ENCODE results near the gene TRAK1.

The TRAK1 gene

GRCh38 chr3:42067326-42067725, 23.8 kb upstream of the TRAK1 start:
- no peak for DNase-seq

- DNase-seq: no peak
These were observed 22.7 kb upstream of the TRAK1 start for GRCh38 chr3:42068303-42069088.

GRCh38 chr3:42070089-42070488, 21.1 kb upstream of the TRAK1 start:
- DNase-seq: no peak

GRCh38 chr3:42070524-42070923, 20.6 kb upstream of the TRAK1 start:
- no peak for DNase-seq

GRCh38 chr3:42071904-42072812, 19.0 kb upstream of the TRAK1 start:
- no peak for DNase-seq

GRCh38 chr3:42072831-42073301, 18.3 kb upstream of the TRAK1 start:
- no peak for DNase-seq

- no peak for DNase-seq
These were observed 13.4 kb upstream of the TRAK1 start for GRCh38 chr3:42077785-42078184.

GRCh38 chr3:42078677-42079076, 12.5 kb upstream of the TRAK1 start:
- no peak for DNase-seq

GRCh38 chr3:42079701-42080452, 11.3 kb upstream of the TRAK1 start:
- DNase-seq: no peak

GRCh38 chr3:42080453-42080872, 10.7 kb upstream of the TRAK1 start:
- peak in 1 of 5 donors; percentile 47 for DNase-seq

GRCh38 chr3:42081838-42082473, 9.2 kb upstream of the TRAK1 start:
- peak in 1 of 5 donors; percentile 32 for DNase-seq

GRCh38 chr3:42084586-42084985, 6.6 kb upstream of the TRAK1 start:
- DNase-seq: no peak

GRCh38 chr3:42085641-42086376, 5.3 kb upstream of the TRAK1 start:
- DNase-seq: no peak

GRCh38 chr3:42088803-42089530, 2.2 kb upstream of the TRAK1 start:
- no peak for DNase-seq

GRCh38 chr3:42092006-42092405, 849 bp downstream of the TRAK1 start:
- DNase-seq: no peak

GRCh38 chr3:42094128-42094527, 3.0 kb downstream of the TRAK1 start:
- no peak for DNase-seq

GRCh38 chr3:42094691-42095391, 3.7 kb downstream of the TRAK1 start:
- DNase-seq: no peak

GRCh38 chr3:42095540-42095939, 4.4 kb downstream of the TRAK1 start:
- DNase-seq: no peak

GRCh38 chr3:42096796-42097565, 5.8 kb downstream of the TRAK1 start:
- DNase-seq: no peak

GRCh38 chr3:42097566-42097946, 6.4 kb downstream of the TRAK1 start:
- no peak for DNase-seq
